Measurements from ENCODE around the gene CDCP2.

Gene CDCP2

GRCh38 chr1:54084794-54085193 lies 68.0 kb downstream of the CDCP2 start:
- DNase-seq, result no peak
